Suprapubic skin (tissue), 3 donors: ENCODE measurements around the gene FAM131B.

ENCODE experiments used
- CTCF ChIP-seq, 2 donors: fragments of 200-600 bp in 1 of 2; fragments of 450-650 bp in 1 of 2; sonication (generic) in 1 of 2; IDR thresholded peaks; one replicate each; pipeline ENCODE4 v1.5.1; 2016 to 2019; ENCODE audit warnings: antibody characterized with exemption in 2 of 2, mild to moderate bottlenecking in 1 of 2, moderate library complexity in 1 of 2
- POLR2A ChIP-seq, 2 donors: fragments of 450-650 bp; IDR thresholded peaks; one replicate each; pipeline ENCODE4 v1.6.1; 2017; ENCODE audit warnings: antibody characterized with exemption in 2 of 2, mild to moderate bottlenecking in 2 of 2, moderate library complexity in 2 of 2

GRCh38 chr7:143376396-143376795, 13.9 kb upstream of the FAM131B start:
- no peak for TF ChIP-seq CTCF (IDR thresholded peaks at IDR 0.05)
- no peak for TF ChIP-seq POLR2A (IDR thresholded peaks at IDR 0.05)
